GM18498 (cell line): Measurements from ENCODE around the gene SLC19A1.

Experiments
- ATAC-seq: cut with Tn5 transposase; IDR thresholded peaks from one replicate; pipeline ENCODE4 v1.9.1; 2021; ENCODE audit warnings: mild to moderate bottlenecking, moderate library complexity; ENCODE audit not compliant: unreplicated experiment

The SLC19A1 gene

GRCh38 chr21:45456584-45457160 is 85.6 kb downstream of the SLC19A1 start:
- no peak for ATAC-seq

- ATAC-seq = no peak
Measured at GRCh38 chr21:45455674-45456583, 86.3 kb downstream of the SLC19A1 start.

- ATAC-seq = no peak
Measured at GRCh38 chr21:45454926-45455673, 87.1 kb downstream of the SLC19A1 start.

GRCh38 chr21:45454060-45454925 is 87.9 kb downstream of the SLC19A1 start:
- ATAC-seq = no peak

- no peak for ATAC-seq
Measured at GRCh38 chr21:45453308-45453950, 88.8 kb downstream of the SLC19A1 start.

GRCh38 chr21:45452696-45453307 is 89.4 kb downstream of the SLC19A1 start:
- ATAC-seq = no peak

GRCh38 chr21:45451771-45452182 is 90.5 kb downstream of the SLC19A1 start:
- ATAC-seq = no peak

GRCh38 chr21:45451091-45451740 is 91.0 kb downstream of the SLC19A1 start:
- ATAC-seq = no peak

GRCh38 chr21:45450423-45451090 is 91.7 kb downstream of the SLC19A1 start:
- no peak for ATAC-seq

GRCh38 chr21:45449658-45450422 is 92.4 kb downstream of the SLC19A1 start:
- no peak for ATAC-seq

GRCh38 chr21:45448810-45449657 is 93.2 kb downstream of the SLC19A1 start:
- ATAC-seq = no peak

GRCh38 chr21:45448283-45448809 is 93.9 kb downstream of the SLC19A1 start:
- ATAC-seq = no peak
